Stimulated activated CD4-positive, alpha-beta T cell treated with anti-CD3 and anti-CD28 coated beads, Interleukin-4, amount 100 ng/mL, for 1 hour (primary cell): Measurements from ENCODE around the gene CA12.
"Not testable (repeated sequence)": the region's sequence is repeated elsewhere in the genome, so short reads cannot be mapped to it uniquely, and the experiment has no call there.

Experiments used
- DNase-seq: peaks from one replicate; pipeline ENCODE4 v3.0.0-alpha.2; 2020

CA12 gene

GRCh38 chr15:63332367-63333124 is 49.1 kb downstream of the CA12 start:
- no peak for DNase-seq

DNA sequence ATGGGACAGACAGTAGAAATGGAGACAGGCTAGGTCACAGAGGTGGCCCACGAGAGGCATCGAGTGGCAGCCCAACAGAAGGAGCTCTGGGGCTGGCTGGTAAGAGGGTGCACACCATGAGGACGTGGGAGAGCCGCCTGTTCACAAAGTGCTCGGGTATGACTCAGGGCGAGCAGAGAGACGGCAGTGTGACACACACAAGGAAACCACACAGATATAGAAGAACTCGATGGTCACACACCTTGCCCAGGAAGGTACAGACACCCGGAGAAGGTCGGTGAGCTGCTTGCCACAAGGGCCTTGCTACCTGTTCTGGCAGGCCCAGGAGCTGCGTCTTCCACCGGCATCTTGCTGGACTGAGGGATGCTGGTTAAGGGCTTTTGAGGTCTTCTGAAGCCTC is 50.2 kb downstream of the CA12 start:
- DNase-seq = no peak

GRCh38 chr15:63330926-63331325 is 50.7 kb downstream of the CA12 start:
- no peak for DNase-seq

- no peak for DNase-seq
These were observed 51.9 kb downstream of the CA12 start for GRCh38 chr15:63329567-63330350.

DNA sequence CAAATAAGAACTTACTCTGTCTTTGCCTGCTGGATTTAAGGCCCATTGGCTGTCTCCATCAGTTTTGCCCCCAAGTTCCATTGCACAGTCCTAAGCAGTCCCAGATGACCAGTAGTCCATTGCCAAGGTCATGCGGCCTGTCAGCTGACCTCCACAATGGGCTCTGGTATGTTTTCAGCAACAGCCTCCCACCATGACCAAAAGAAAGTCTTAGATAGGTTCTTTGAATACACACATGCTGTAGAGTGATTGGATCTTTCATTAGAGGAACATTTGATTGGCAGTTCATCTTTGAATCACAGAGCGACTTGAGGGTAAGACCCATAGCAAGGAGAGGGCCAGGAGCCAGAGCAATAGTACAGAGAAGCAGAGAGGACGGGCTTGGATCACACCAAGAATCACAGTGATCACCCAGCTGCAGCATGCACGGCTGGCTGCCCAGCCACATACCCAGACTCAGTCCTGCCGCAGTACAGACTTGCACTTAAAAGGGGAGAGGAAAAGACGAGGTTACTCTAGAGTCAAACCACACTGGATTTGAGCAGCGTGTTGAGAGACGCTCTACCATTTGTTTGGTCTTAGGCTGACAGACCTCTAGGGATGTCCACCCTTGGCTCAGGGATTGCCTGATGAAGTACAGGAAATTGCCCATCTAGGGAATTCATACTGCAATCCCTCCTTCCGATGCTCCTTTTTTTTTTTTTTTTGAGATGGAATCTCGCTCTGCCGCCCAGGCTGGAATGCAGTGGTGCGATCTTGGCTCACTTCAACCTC is 53.8 kb downstream of the CA12 start:
- no peak for DNase-seq

- DNase-seq = no peak
These were observed 56.9 kb downstream of the CA12 start for GRCh38 chr15:63324770-63325169.

DNA sequence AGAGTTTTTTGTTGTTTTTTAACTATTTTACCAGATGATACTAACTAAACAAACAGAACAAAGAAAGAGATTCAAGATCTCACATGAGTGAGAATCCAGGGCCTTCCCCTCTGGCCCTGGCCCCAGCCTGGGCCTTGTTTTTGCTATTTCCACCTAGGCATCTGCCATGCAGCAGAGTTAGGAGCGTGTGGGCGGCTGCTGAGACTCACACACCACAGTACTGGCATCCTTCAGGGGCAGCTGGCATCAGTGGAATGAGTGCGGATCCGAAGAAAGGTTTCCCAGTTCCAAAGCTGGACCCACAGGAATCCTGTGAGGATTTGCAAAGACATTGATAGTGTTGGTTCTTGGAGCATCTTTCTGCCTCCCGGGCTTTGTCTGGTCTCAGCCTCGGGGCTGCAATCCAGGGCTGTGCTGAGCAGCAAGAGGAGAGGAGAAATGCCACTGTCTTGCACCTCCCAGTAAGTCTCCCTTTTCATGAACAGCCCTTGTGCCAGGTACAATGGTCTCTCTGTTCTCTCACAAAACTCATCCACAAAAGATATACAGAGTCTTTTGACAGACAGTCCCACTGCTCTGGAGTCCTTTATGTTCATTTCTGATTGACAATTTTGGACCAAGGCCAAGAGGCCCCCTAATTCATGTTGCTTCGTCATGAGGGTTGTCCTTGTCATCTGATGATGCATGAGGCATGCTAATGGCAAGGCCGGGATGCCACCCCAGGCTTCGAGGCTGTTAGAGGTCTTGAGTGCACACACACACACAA is 57.7 kb downstream of the CA12 start:
- no peak for DNase-seq

GRCh38 chr15:63322541-63322940 is 59.1 kb downstream of the CA12 start:
- DNase-seq = no peak

GRCh38 chr15:63321462-63321861 is 60.2 kb downstream of the CA12 start:
- no peak for DNase-seq

DNA sequence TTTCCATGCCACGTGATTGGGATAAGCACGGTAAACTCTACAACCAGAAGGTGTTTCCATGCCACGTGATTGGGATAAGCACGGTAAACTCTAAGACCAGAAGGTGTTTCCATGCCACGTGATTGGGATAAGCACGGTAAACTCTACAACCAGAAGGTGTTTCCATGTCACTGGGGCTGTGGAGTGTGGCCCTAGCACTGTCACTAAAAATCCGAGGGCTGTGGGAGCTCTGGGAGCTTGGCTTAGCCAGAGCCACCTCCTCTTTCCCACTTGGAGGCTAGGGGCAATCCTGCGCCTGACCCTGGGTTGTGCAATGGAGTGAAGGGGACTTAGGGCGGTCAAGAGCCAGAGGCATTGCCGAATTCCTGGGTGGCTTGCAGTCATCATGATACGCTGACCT is 60.7 kb downstream of the CA12 start:
- DNase-seq = not testable (repeated sequence)

GRCh38 chr15:63320446-63320845 is 61.2 kb downstream of the CA12 start:
- not testable (repeated sequence) for DNase-seq

DNA sequence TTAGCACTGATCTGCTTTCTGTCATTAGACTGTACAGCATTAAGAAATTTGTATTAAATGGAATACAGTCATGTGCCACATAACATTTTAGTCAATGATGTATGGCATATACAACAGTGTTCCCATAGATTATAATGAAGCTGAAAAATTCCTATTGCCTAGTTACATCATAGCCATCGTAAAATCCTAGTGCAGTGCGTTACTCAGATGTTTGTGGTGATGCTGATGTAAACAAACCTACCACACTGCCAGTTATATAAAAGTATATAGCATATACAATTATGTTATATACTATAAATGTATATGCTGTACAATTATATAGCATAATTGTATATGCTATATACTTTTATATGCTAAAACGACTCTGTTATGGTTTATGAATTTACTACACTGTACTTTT is 62.6 kb downstream of the CA12 start:
- no peak for DNase-seq

- no peak for DNase-seq
These were observed 63.3 kb downstream of the CA12 start for GRCh38 chr15:63318344-63318743.

DNA sequence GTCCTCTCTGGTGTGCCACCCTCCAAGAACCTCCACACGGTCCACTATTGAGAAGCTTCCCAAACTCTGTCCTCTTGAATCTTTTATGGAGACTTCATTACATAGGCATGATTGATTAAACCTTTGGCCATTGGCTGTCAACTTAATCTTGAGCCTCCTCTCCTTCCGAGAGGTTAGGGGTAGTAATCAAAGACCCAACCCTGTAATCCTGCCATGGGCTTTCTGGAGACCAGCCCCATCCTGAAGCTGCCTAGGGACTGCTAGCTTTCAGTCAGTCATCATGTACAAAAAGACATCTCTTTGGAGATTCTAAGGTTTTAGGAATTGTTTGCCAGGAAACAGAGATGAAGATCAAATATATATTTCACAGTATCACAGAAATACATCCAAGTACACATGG is 67.2 kb downstream of the CA12 start:
- no peak for DNase-seq

- DNase-seq = no peak
These were observed 67.8 kb downstream of the CA12 start for GRCh38 chr15:63313825-63314224.

GRCh38 chr15:63312286-63312685 is 69.4 kb downstream of the CA12 start:
- DNase-seq = no peak

DNA sequence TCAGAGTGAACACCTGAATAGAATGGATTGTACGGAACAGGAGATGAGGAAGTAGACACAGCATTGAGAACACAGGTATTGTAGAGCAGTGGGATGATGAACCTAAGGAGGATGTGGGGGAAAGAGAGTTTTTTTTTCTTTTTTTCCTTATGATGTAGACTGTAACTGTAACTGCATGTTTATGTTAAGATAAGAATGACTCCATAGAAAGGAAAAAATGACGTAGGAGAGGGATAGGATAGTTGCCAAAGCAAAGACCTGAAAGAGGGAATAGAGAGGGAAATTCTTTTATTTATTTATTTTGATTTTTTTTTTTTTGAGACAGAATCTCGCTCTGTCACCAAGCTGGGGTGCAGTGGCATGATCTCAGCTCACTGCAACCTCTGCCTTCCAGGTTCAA is 71.0 kb downstream of the CA12 start:
- DNase-seq = no peak

DNA sequence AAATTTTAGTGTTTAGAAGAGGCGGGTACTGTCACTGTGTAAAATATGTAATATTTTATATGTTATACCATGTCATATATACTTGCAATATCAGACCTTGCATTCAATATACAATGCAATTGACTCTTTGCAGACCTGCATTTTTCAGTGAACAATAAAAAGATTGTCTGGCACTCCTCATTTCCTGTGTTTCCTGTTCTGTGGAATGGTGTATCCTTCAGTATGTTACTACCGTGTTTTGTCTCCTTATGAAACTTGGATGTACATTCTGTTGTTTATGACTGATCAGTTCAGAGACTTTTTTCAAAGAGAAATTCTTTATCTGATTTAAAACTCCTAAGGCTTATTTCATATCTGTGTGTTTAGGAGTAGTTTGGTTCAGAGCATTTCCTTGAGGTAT is 72.7 kb downstream of the CA12 start:
- no peak for DNase-seq

DNA sequence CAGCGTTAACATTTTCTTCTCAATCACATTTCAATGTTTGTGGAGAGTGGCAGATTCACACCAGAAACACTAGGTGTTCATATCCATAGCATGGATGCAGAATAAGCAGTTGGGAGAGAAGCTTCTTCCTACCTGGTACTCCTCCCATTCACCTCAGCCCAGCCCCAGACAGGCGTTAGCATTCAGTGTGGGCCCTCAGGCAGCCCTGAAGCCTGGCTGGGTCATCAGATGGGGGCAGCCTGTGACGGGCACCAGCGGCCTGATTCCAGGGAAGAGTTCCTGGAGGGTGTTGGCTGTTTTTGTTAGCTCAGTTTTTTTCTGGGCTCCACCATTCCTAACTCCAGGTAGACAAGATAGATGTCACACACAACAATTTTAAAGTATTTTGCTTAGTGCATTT is 73.2 kb downstream of the CA12 start:
- no peak for DNase-seq

GRCh38 chr15:63306492-63307073 is 75.1 kb downstream of the CA12 start:
- DNase-seq = no peak

DNA sequence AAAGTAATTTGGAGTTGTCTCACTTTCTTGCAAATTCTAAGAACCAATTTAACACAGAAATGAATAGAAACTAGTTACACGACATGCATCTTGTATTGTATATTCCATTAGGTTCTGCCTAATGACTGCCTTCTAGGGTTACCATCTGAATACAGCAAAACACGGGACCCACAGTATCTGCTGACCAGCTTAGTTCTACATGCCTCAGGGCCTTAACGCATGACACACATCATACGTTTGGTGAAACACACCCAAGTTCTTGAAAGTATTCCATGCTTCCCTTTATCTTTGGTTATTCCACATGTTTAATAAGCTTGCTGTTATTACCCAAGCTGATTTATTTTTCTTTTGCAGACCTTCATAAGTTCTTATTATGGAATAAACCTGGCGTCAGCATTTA is 76.4 kb downstream of the CA12 start:
- DNase-seq = no peak

GRCh38 chr15:63301088-63301487 is 80.6 kb downstream of the CA12 start:
- DNase-seq = no peak
